Activated CD4-positive, alpha-beta T cell treated with anti-CD3 and anti-CD28 coated beads, Interleukin-2, amount 50 U/mL, for 16 hours (primary cell): ENCODE measurements around the gene OPALIN.
"Not testable (repeated sequence)": the region's sequence is repeated elsewhere in the genome, so short reads cannot be mapped to it uniquely, and the experiment has no call there.

Source experiments
- DNase-seq: peaks from one replicate; pipeline ENCODE4 v3.0.0-alpha.2; 2020

The OPALIN gene

DNA sequence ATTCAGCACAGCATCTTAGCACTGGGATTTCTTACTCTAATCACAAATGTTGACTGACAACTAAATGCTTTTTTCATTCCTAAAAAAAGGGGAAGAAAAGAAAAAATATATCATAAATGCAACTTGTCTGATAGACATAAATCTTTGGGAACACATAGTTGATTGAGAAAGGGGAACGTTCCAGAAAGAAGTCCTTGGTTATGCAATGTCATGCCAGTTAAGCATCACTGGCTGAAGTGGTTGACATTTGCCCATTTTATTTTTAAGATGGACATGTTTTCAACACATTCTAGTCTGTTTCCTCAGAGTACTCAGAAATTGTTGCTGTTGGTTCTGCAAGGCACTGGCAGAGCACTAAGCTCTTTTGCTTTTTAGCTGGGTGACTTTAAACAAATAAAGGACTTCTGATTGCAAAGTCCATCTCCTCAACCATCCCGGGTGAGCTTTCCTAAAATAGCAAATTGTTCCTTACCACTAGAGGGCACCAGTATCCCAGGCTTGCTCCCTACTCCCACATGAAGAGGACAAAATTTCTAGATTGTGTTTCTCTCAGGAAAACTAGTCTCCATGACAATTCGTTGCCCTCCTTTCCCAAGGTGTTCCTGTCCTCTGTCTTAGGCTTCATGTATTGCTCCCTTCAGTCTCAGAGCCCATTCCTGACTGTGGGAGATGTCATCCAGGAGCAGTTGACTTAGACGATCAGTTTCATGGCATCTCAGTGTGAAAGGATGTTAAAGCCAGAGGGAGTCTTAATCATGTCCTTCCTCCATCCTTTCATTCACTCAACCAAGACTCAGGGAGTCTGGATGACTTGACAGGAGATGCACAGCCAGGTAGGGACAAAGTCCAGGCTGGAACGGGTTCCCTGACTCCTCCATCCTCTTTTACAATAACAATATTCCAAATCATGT lies 23.9 kb downstream of the OPALIN start:
- peak; percentile 18 for DNase-seq

DNA sequence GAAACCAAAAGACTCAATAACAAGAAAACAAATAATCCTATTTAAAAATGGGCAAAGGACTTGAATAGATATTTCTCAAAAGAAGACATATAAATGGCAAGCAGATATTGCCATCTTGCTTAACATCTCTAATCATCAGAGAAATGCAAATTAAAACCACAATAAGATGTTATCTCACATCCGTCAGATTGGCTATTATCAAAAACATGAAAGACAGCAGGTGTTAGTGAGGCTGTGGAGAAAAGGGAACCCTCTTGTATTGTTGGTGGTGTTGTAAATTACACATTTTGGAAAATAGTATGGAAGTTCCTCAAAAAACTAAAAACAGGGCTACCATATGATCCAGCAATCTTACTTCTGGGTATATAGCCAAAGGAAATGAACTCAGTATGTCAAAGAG lies 25.7 kb downstream of the OPALIN start:
- DNase-seq = no peak

GRCh38 chr10:96327462-96327861 lies 31.3 kb downstream of the OPALIN start:
- no peak for DNase-seq

DNA sequence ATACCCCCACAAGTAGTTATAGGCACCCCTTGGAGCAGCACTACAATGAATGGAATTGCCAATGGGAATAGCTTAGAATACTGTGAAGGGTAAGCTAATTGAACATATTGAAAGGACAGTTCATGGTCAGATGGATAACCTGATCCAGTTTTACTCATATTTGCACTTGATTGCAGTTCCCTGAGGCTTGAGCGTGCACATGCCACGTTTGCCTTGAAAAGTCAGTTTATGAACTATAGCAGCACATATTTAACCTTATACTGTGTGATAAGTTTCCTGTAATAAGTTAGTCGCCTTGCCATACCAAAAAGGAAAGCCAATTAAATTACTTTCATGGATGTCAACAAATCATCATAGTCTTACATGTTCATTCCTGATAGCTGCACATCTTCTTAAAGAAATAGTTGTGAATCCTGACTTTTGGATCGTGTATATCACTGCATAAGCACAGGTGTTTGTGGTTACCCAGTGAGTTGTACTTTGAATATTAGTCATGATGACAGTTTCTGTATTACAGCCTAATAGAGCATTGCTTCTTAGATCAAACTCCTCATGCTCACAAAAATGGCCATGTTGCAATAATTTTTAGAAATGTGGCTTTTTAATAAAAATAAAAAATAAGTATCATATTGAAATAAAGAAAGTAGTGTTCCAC lies 33.0 kb downstream of the OPALIN start:
- DNase-seq = peak; percentile 59

- DNase-seq = no peak
Observed at GRCh38 chr10:96324447-96324846, 34.4 kb downstream of the OPALIN start.

DNA sequence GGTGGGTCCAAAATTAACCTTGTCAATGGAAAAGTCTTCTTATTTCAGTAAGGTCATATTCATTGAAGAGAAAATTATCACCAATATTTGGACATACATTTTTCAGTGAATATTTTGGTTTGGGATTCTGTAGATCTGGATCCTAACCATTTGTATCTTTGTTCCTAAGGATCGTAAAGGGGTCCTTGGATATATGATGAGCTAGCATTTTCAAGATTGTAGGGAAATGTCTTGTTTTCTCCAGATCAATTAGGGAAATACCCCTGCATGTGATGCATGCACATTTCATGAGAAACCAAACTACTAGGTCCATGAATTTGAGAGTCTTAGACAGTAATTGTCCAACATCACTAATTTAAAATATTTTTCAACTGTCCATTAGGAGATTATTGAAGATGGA lies 36.5 kb downstream of the OPALIN start:
- DNase-seq = no peak

DNA sequence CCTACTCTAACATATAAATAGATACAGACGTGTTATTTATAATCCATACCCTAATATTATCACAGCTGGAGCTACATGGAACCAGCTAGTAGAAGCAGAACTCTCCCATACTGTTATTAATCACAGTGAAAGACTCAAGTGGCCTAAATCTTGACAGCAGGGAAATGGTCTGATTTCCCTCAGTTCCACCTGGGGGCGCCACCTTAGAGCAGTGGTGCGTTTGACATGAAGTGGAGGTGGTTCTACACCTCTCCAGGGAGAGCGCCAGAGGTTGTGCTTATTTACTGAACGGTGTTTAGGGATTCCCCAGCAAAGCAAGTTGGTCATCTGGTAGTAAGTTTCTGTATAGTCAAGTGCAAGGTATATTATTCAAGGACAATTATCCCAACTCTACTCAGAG lies 37.0 kb downstream of the OPALIN start:
- DNase-seq = no peak

- no peak for DNase-seq
Observed at GRCh38 chr10:96319754-96320474, 38.9 kb downstream of the OPALIN start.

DNA sequence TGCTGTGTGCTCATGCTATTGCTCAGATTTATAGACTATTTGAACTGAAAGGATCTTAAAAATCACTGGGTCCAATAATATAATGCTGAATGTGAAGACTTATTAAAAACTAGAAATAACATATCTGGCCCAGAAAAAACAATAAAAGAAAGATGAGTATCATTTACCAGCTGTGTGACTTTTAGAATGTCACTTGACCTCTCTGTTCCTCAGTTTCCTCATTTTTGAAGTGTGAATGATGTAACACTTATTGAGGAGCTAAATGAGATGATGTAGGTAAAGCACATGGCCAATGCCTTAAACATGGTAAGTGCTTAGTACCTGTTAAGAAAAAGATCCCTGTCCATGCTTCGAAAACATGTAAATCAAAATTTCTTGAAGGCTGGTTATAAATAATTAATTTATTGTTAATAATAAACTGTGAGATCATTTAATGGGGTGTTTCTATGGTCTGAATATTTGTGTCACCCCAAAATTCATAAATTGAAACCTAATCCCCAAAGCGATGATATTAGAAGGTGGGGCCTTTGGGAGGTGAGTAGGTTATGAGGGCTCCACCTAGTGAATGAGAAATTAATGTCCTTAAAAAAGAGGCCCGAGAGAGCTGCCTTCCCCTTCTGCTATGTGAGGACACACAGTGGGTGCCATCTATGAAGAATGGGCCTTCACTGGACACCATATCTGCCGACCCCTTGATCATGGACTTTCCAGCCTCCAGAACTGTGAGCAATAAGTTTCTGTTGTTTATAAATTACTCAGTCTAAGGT lies 41.6 kb downstream of the OPALIN start:
- no peak for DNase-seq

DNA sequence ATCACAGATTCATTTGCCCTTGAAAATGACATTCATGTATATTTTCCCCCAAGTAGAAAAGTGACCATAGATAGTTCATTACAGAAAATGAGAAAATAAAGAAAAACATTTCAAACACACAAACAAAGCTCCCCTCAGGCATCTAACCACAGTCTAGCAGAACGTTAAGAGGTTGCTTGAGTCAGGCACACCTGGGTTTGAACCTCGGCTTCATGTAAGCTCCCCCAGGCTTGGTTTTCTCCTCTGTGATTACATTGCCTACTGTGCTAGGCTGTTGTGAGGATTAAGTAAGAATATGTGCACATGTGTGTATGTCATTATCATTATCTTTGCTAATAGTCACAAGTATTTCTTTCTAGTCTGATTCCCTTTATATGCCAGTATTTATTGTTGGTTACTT lies 45.5 kb downstream of the OPALIN start:
- DNase-seq = no peak

- DNase-seq = no peak
Observed at GRCh38 chr10:96311180-96311715, 47.6 kb downstream of the OPALIN start.

DNA sequence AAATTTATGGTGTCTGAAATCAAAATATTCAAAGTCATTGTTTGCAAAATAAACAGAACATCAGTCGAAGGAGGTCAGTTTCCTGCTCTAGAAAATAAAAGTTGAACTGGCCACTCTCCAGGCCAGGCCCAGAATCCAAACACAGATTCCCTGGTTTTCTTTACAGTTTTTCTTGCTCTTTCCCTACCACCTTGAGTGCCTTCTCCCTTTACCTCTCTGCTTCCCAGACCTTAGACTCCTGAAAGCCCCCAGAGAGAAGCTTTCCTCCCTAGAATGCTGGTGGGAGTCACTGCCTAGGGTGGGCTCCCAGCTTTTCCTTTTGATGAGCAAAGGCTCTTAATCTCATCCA lies 48.5 kb downstream of the OPALIN start:
- no peak for DNase-seq

- DNase-seq = no peak
Observed at GRCh38 chr10:96309628-96310320, 49.0 kb downstream of the OPALIN start.

DNA sequence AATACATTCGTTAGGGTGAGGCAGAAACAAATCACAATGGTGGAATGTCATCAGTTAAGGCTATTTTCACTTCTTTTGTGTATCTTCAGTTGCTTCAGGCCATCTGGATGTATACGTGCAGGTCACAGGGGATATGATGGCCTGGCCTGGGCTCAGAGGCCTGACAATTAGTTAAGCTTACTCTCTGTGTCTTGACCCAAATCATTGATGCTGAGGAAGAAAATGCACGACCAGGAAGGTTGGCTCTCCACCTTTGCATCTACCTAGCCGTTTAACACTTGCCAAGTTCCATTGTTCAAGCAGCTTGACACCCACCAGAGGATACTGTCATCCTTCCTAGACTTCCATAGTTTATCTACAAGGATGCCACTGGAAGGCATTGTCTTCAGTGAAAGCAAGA lies 49.9 kb downstream of the OPALIN start:
- DNase-seq = not testable (repeated sequence)

GRCh38 chr10:96306516-96306915 lies 52.3 kb downstream of the OPALIN start:
- no peak for DNase-seq

DNA sequence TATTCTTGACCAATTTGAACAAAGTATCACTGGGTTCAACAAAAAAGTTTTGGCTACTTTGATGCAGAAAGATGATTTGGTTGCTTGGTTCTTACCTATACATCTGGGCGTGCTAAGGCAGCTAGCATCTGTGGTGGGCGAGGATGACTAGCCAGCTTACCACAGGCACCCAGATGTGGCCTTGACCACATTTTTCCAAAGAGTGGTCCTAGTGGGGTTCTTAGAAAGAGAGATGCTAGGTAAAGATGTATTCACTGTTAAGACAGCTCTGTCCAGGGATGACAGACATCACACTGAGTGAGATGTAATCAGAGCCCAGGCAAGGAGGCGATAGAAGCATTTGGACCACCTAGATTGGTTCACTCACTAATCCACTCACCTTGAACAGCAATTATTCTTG lies 53.8 kb downstream of the OPALIN start:
- no peak for DNase-seq

DNA sequence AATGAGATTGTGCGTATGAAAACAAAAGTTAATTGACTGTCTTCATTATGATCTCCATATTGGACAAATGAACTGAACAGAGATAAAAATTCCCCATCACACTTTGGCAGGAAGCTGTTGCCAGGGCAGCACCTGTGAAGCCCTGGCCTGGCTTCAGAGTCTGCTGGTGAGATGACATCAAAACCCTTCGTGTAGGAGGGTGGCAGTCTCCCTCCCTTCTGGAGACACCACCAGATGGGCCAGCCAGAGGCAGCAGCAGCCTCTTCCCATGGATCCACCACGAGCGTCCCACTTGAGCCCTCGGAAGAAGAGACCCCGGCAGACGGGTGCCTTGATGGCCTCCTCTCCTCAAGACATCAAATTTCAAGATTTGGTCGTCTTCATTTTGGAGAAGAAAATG lies 54.6 kb downstream of the OPALIN start, which contains the start of gene DNTT:
Gene DNTT, plus strand, starts transcription at position 205 of the 400 bp plus-strand sequence. Its CDS starts 64 bp downstream, at position 269.
- no peak for DNase-seq

- no peak for DNase-seq
Observed at GRCh38 chr10:96301616-96302015, 57.2 kb downstream of the OPALIN start.

DNA sequence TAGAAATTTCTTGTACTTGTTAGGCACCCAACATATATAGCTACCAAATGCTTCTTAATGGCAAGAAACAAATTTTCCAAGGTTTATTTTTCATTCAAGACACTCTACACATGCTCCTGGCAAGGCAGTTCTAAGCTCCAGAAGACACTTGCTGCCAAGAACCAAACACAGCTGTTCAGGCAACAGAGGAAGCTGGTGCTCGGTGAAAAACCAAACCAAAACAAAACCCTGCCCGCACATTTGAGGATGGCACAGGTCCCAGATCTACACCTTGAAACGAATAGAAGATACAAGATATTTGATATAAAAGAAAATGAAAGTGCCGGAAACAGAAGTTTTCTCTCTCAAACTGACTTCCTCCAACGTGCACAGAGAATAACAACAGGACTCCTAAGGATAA lies 59.4 kb downstream of the OPALIN start:
- DNase-seq = no peak

- DNase-seq = no peak
Observed at GRCh38 chr10:96298362-96298761, 60.4 kb downstream of the OPALIN start.

- no peak for DNase-seq
Observed at GRCh38 chr10:96297486-96297885, 61.3 kb downstream of the OPALIN start.

DNA sequence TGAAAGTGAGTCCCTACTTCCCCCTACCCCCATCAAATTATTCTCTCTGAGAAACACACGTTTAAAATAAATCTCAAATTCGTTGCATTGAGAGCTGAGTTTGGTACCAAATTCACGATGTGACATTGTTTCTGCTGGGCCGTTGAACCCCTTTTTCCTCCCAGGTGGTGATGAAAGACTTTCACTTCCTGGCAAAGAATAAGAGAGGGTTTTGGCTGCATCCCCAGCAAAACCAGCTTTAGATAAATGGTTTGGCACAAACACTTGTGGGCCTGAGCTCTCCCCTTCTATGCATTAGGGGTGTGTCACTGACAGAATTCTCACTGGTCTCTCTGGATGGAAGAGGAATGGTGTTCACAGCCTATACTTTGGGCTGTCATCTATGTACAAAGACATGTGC lies 63.3 kb downstream of the OPALIN start:
- no peak for DNase-seq
